ENCODE data around the gene CMA1.

DNA sequence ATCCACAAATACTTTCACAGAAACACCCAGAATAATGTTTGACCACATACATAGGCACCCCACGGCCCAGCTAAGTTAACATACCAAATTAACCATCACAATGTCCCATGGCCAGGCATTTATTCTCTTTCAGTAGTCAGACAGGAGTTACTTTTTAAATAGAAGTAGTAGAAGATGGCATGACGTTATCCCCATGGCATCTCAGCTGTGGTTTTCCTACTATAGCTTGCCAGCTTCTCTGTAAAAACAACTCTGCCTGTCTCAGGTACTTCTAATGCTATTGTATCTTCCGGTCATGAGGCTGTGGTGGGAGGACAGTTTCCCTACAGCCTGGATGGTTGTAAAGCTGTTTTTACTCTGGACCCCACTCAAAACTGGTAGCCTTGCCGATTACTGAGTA is 48.7 kb upstream of the CMA1 start:
- TF ChIP-seq, protein P1, sequence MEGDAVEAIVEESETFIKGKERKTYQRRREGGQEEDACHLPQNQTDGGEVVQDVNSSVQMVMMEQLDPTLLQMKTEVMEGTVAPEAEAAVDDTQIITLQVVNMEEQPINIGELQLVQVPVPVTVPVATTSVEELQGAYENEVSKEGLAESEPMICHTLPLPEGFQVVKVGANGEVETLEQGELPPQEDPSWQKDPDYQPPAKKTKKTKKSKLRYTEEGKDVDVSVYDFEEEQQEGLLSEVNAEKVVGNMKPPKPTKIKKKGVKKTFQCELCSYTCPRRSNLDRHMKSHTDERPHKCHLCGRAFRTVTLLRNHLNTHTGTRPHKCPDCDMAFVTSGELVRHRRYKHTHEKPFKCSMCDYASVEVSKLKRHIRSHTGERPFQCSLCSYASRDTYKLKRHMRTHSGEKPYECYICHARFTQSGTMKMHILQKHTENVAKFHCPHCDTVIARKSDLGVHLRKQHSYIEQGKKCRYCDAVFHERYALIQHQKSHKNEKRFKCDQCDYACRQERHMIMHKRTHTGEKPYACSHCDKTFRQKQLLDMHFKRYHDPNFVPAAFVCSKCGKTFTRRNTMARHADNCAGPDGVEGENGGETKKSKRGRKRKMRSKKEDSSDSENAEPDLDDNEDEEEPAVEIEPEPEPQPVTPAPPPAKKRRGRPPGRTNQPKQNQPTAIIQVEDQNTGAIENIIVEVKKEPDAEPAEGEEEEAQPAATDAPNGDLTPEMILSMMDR (conservative IDR thresholded peaks at IDR 0.05), result no peak
- TF ChIP-seq ZFX (IDR thresholded peaks at IDR 0.05), result no peak
